H9 (cell line): ENCODE data around the gene TCF4. TPM values are rescaled to one million over a fixed set of nuclear protein-coding genes. Genes with fewer than 3 reads are reported as not detected.

Experiments
- DNase-seq: peaks from one replicate; pipeline ENCODE4 v3.0.0-alpha.2; 2017
- H2AFZ ChIP-seq: one replicate; pipeline ENCODE4 v1.6.1; 2013; ENCODE audit warnings: mild to moderate bottlenecking, low read length, control low read depth, moderate library complexity
- H2AK5ac ChIP-seq: 2 replicates; pipeline ENCODE4 v1.6.1; 2013; ENCODE audit warnings: low read length, control low read depth, mixed read lengths; ENCODE audit not compliant: insufficient read length
- H2BK120ac ChIP-seq: one replicate; pipeline ENCODE4 v1.6.1; 2013; ENCODE audit warnings: low read depth, mild to moderate bottlenecking, low read length, control low read depth, inconsistent platforms; ENCODE audit not compliant: poor library complexity, severe bottlenecking
- H2BK12ac ChIP-seq: 2 replicates; pipeline ENCODE4 v1.6.1; 2013; ENCODE audit warnings: low read length, control low read depth, mixed read lengths, low read depth; ENCODE audit not compliant: insufficient read length
- H2BK15ac ChIP-seq: 2 replicates; pipeline ENCODE4 v1.6.1; 2013; ENCODE audit warnings: low read depth, low read length, control low read depth
- H2BK20ac ChIP-seq: one replicate; pipeline ENCODE4 v1.6.1; 2013; ENCODE audit warnings: low read depth, mild to moderate bottlenecking, low read length, control low read depth, inconsistent platforms; ENCODE audit not compliant: poor library complexity, severe bottlenecking
- H2BK5ac ChIP-seq: 2 replicates; pipeline ENCODE4 v1.6.1; 2013; ENCODE audit warnings: low read length, control low read depth, mixed read lengths; ENCODE audit not compliant: insufficient read length
- H3K14ac ChIP-seq: 2 replicates; pipeline ENCODE4 v1.6.1; 2013; ENCODE audit warnings: low read length, control low read depth; ENCODE audit not compliant: insufficient read depth
- H3K18ac ChIP-seq: 2 replicates; pipeline ENCODE4 v1.6.1; 2013; ENCODE audit warnings: low read depth, mild to moderate bottlenecking, mixed read lengths, low read length, control low read depth; ENCODE audit not compliant: insufficient read length
- H3K23ac ChIP-seq: 2 replicates; pipeline ENCODE4 v1.6.1; 2013; ENCODE audit warnings: low read length, control low read depth, mixed read lengths, low read depth; ENCODE audit not compliant: insufficient read length
- H3K23me2 ChIP-seq: 2 replicates; pipeline ENCODE4 v1.6.1; 2013; ENCODE audit warnings: low read depth, mild to moderate bottlenecking, mixed read lengths, low read length, control low read depth; ENCODE audit not compliant: insufficient read length, poor library complexity, severe bottlenecking
- H3K27ac ChIP-seq: 2 replicates; pipeline ENCODE4 v1.5.1; 2013; ENCODE audit warnings: low read length, control low read depth, mixed read lengths, low read depth; ENCODE audit not compliant: insufficient read length
- H3K27me3 ChIP-seq: 2 replicates; pipeline ENCODE4 v1.6.1; 2013; ENCODE audit warnings: low read length, control low read depth, inconsistent platforms; ENCODE audit not compliant: insufficient read depth
- H3K4ac ChIP-seq: 2 replicates; pipeline ENCODE4 v1.6.1; 2013; ENCODE audit warnings: low read depth, mild to moderate bottlenecking, control low read depth, inconsistent platforms, low read length, moderate library complexity
- H3K4me1 ChIP-seq: 2 replicates; pipeline ENCODE4 v1.6.1; 2013; ENCODE audit warnings: low read length, control low read depth, inconsistent platforms; ENCODE audit not compliant: insufficient read depth
- H3K4me2 ChIP-seq: 2 replicates; pipeline ENCODE4 v1.6.1; 2013; ENCODE audit warnings: low read length, control low read depth, mixed read lengths; ENCODE audit not compliant: insufficient read length, insufficient read depth
- H3K56ac ChIP-seq: 2 replicates; pipeline ENCODE4 v1.6.1; 2013; ENCODE audit warnings: low read depth, mild to moderate bottlenecking, mixed read lengths, low read length, control low read depth; ENCODE audit not compliant: insufficient read length
- H3K79me1 ChIP-seq: 2 replicates; pipeline ENCODE4 v1.6.1; 2013; ENCODE audit warnings: low read depth, mild to moderate bottlenecking, moderate library complexity, low read length, control low read depth, inconsistent platforms; ENCODE audit not compliant: insufficient read depth, poor library complexity, severe bottlenecking
- H3K79me2 ChIP-seq: 2 replicates; pipeline ENCODE4 v1.6.1; 2013; ENCODE audit warnings: low read length, control low read depth, inconsistent platforms; ENCODE audit not compliant: insufficient read depth
- H3K9ac ChIP-seq: 2 replicates; pipeline ENCODE4 v1.6.1; 2013; ENCODE audit warnings: low read length, control low read depth, mixed read lengths; ENCODE audit not compliant: insufficient read length; ENCODE audit errors: extremely low read depth
- H3K9me3 ChIP-seq: one replicate; pipeline ENCODE4 v1.6.1; 2013; ENCODE audit warnings: low read depth, low read length, inconsistent platforms; ENCODE audit not compliant: control insufficient read depth
- H3T11ph ChIP-seq: one replicate; pipeline ENCODE4 v1.6.1; 2013; ENCODE audit warnings: mild to moderate bottlenecking, low read length, control low read depth, inconsistent platforms
- H4K20me1 ChIP-seq: one replicate; pipeline ENCODE4 v1.6.1; 2013; ENCODE audit not compliant: control insufficient read depth, insufficient read length, insufficient read depth
- H4K5ac ChIP-seq: 2 replicates; pipeline ENCODE4 v1.6.1; 2013; ENCODE audit warnings: low read depth, mild to moderate bottlenecking, mixed read lengths, low read length, control low read depth; ENCODE audit not compliant: insufficient read length
- H4K8ac ChIP-seq: replicated peaks from 2 replicates; pipeline ENCODE4 v1.6.1; 2013; ENCODE audit warnings: low read length, control low read depth, mixed read lengths, low read depth; ENCODE audit not compliant: insufficient read length
- H4K91ac ChIP-seq: 2 replicates; pipeline ENCODE4 v1.6.1; 2013; ENCODE audit warnings: low read depth, mild to moderate bottlenecking, moderate library complexity, mixed read lengths, low read length, control low read depth; ENCODE audit not compliant: insufficient read length
- H3K27ac Mint-ChIP-seq, 3 experiments: 2 replicates in 2 of 3; 3 replicates in 1 of 3; pipeline ENCODE4 v1.8.0; 2020 to 2021; ENCODE audit warnings: mixed read lengths in 3 of 3, mild to moderate bottlenecking in 1 of 3, moderate library complexity in 1 of 3
- H3K27me3 Mint-ChIP-seq: 2 replicates; pipeline ENCODE4 v1.8.0; 2021; ENCODE audit warnings: low read depth, mild to moderate bottlenecking, moderate library complexity, mixed read lengths
- H3K36me3 Mint-ChIP-seq, 3 experiments: 2 replicates in 2 of 3; 3 replicates in 1 of 3; pipeline ENCODE4 v1.8.0; 2020 to 2021; ENCODE audit warnings: low read depth in 3 of 3, mixed read lengths in 3 of 3; ENCODE audit not compliant: insufficient read depth in 1 of 3
- H3K4me1 Mint-ChIP-seq, 2 experiments: 2 replicates each; pipeline ENCODE4 v1.8.0; 2020; ENCODE audit warnings: mixed read lengths in 2 of 2
- H3K4me3 Mint-ChIP-seq, 2 experiments: 2 replicates in 1 of 2; 3 replicates in 1 of 2; pipeline ENCODE4 v1.8.0; 2020 to 2021; ENCODE audit warnings: mild to moderate bottlenecking in 2 of 2, mixed read lengths in 2 of 2, moderate library complexity in 1 of 2
- H3K9me3 Mint-ChIP-seq, 2 experiments: 2 replicates in 1 of 2; 3 replicates in 1 of 2; pipeline ENCODE4 v1.8.0; 2020; ENCODE audit warnings: mild to moderate bottlenecking in 2 of 2, mixed read lengths in 2 of 2, moderate library complexity in 1 of 2
- WGBS: extraction: QIAGEN DNeasy Blood & Tissue Kit; methylation state at CpG from one replicate; pipeline ENCODE4 v1.1.7; 2013; ENCODE audit warnings: missing lambda C conversion rate, low lambda C conversion rate, mixed read lengths; ENCODE audit not compliant: insufficient read length; ENCODE audit errors: extremely low coverage; 5-methylcytosine and 5-hydroxymethylcytosine counted together
- total RNA-seq: library from RNA; stranded (reverse); gene quantifications from 2 replicates; pipeline ENCODE4 v1.2.1, GENCODE V29; 2021
- TF ChIP-seq, protein P1 (sequence below): fragments of 200-600 bp; sonication (generic); conservative IDR thresholded peaks from 3 replicates; pipeline ENCODE4 v1.8.0; 2021; ENCODE audit warnings: antibody characterized with exemption, mild to moderate bottlenecking

TCF4 gene
- total RNA-seq, 1 experiment from 2014 or later: 99.4 TPM

DNA sequence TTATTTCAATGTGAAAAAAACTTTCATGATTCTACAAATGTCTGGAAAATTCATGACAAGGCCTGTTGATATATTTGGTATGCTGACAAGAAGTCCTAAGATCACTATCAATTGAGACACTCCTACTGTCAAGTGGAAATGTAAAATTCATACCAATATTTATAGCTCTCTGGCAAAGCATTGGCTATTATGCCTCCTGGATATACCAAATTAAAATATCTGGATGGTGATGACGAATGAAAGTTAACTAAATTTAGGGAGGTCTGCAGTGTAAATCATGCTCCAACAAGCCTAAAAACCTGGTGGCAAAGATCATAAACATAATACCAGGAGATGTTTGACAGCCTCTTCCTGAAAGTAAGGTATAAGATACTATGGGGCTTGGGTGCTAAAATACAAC, 41.1 kb upstream of the TCF4 start:
- no peaks in the 10 kb centered on the region for H3K9me3 Mint-ChIP-seq
- H3T11ph ChIP-seq: no peak overlapping the region
- no peaks in the 10 kb centered on the region for H3K27me3 ChIP-seq
- no peaks in the 10 kb centered on the region for H3K27me3 Mint-ChIP-seq
- no peaks in the 10 kb centered on the region for H3K4me1 ChIP-seq
- H3K79me1 ChIP-seq: no peaks in the 10 kb centered on the region
- H4K91ac ChIP-seq: no peak overlapping the region
- TF ChIP-seq, protein P1, sequence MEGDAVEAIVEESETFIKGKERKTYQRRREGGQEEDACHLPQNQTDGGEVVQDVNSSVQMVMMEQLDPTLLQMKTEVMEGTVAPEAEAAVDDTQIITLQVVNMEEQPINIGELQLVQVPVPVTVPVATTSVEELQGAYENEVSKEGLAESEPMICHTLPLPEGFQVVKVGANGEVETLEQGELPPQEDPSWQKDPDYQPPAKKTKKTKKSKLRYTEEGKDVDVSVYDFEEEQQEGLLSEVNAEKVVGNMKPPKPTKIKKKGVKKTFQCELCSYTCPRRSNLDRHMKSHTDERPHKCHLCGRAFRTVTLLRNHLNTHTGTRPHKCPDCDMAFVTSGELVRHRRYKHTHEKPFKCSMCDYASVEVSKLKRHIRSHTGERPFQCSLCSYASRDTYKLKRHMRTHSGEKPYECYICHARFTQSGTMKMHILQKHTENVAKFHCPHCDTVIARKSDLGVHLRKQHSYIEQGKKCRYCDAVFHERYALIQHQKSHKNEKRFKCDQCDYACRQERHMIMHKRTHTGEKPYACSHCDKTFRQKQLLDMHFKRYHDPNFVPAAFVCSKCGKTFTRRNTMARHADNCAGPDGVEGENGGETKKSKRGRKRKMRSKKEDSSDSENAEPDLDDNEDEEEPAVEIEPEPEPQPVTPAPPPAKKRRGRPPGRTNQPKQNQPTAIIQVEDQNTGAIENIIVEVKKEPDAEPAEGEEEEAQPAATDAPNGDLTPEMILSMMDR: no peak
- no peak overlapping the region for H2BK5ac ChIP-seq
- no peak overlapping the region for H2AK5ac ChIP-seq
- no peak overlapping the region for H2BK120ac ChIP-seq
- H3K79me2 ChIP-seq: no peaks in the 10 kb centered on the region
- H2BK20ac ChIP-seq: no peak overlapping the region
- no peaks in the 10 kb centered on the region for H3K23me2 ChIP-seq
- no CpG with 5 or more reads among the region's 1 CpG for WGBS
- H2BK15ac ChIP-seq: no peak overlapping the region
- H3K9me3 ChIP-seq: no peaks in the 10 kb centered on the region
- H3K18ac ChIP-seq: no peak overlapping the region
- no peak overlapping the region for H2AFZ ChIP-seq
- H3K9ac ChIP-seq: no peak overlapping the region
- H3K56ac ChIP-seq: no peak overlapping the region
- no peak overlapping the region for H3K27ac Mint-ChIP-seq
- H3K36me3 Mint-ChIP-seq: no peaks in the 10 kb centered on the region
- H4K20me1 ChIP-seq: no peaks in the 10 kb centered on the region
- H2BK12ac ChIP-seq: no peak overlapping the region
- H3K4me3 Mint-ChIP-seq: no peak overlapping the region
- no peak overlapping the region for H3K27ac ChIP-seq
- H4K5ac ChIP-seq: no peak overlapping the region
- H3K4me2 ChIP-seq: no peak overlapping the region
- H4K8ac ChIP-seq: no peak overlapping the region
- H3K4ac ChIP-seq: no peak overlapping the region
- H3K4me1 Mint-ChIP-seq: peaks cover 6 to 10% of the 10 kb centered on the region in 2 experiments
- H3K14ac ChIP-seq: no peak overlapping the region
- no peak overlapping the region for H3K23ac ChIP-seq
- no peak for DNase-seq
